GM19452 (cell line): ENCODE results near the gene FAM219B.

Experiments
- ATAC-seq: cut with Tn5 transposase; IDR thresholded peaks from one replicate; pipeline ENCODE4 v1.9.1; 2021; ENCODE audit not compliant: unreplicated experiment

Gene FAM219B

DNA sequence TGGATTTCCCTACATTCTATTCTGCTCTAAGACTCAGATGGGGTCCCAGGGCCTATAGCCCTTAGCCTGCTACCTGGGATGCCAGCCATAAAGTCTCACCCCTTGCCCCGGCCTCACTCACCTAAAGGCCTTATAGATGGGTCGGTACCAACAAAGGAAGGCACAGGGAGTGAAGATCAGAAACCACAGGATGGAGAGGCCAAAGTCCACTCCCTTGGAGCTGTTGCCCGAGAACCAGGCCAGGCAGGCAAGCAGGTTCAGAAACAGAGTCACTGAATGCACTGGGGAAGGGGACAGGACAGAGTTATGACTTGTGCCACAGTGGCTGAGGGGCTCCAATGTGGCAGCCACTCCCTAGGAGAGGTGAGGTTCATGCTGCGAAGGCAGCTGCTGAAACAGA is 56.3 kb downstream of the FAM219B start:
- ATAC-seq = no peak
